Panc1 (cell line): ENCODE measurements around the gene RBMS3. TPM values are rescaled to one million over a fixed set of nuclear protein-coding genes. Genes with fewer than 3 reads are reported as not detected.

Source experiments
- ATAC-seq: fragments of 200-7000 bp; cut with Tn5 transposase; 2 replicates; pipeline ENCODE4 v1.9.1; 2020; ENCODE audit warnings: mild to moderate bottlenecking, moderate library complexity
- BruUV-seq: library from RNA; stranded (reverse); fragments of 400-500 nt; replicated peaks from 2 replicates; lab custom pipeline; 2021; lab: Mats Ljungman, UMichigan
- CTCF ChIA-PET: fragments of 300-600 bp; sonication (Branson Sonifier 250); formaldehyde crosslinking; loops from one replicate; lab custom pipeline; 2022; ENCODE audit warnings: antibody characterized with exemption; lab: Charles Lee
- POLR2A ChIA-PET: fragments of 300-600 bp; sonication (Branson Sonifier 250); formaldehyde crosslinking; loops from one replicate; lab custom pipeline; 2022; ENCODE audit warnings: antibody characterized with exemption; lab: Charles Lee
- DNase-seq: peaks from one replicate; pipeline ENCODE4 v3.0.0-alpha.2; 2010; ENCODE audit warnings: low read depth, low spot score
- H3K27ac ChIP-seq: 2 replicates; pipeline ENCODE4 v1.5.1; 2011; ENCODE audit warnings: mild to moderate bottlenecking, low read length, inconsistent platforms
- H3K27me3 ChIP-seq: fragments of 200-500 bp; sonication (Bioruptor generic); 2 replicates; pipeline ENCODE4 v1.6.0; 2014; ENCODE audit warnings: low read length, inconsistent platforms; ENCODE audit not compliant: control insufficient read depth, insufficient read depth
- H3K36me3 ChIP-seq: fragments of 200-500 bp; sonication (Bioruptor generic); 2 replicates; pipeline ENCODE4 v1.5.1; 2014; ENCODE audit warnings: inconsistent platforms, mild to moderate bottlenecking, low read length, moderate library complexity; ENCODE audit not compliant: control insufficient read depth, insufficient read depth
- H3K4me1 ChIP-seq: 2 replicates; pipeline ENCODE4 v1.5.1; 2011; ENCODE audit warnings: inconsistent platforms, mild to moderate bottlenecking, low read length, moderate library complexity; ENCODE audit not compliant: control insufficient read depth, insufficient read depth
- H3K4me3 ChIP-seq, 2 experiments: 2 replicates each; pipeline ENCODE4 v1.5.1; 2011 to 2012; ENCODE audit warnings: low read depth in 2 of 2, low read length in 2 of 2, mild to moderate bottlenecking in 2 of 2, inconsistent platforms in 1 of 2, moderate library complexity in 1 of 2
- H3K9me3 ChIP-seq: fragments of 200-500 bp; sonication (Bioruptor generic); 2 replicates; pipeline ENCODE4 v1.5.1; 2014; ENCODE audit warnings: low read depth, mild to moderate bottlenecking, inconsistent platforms, low read length, moderate library complexity; ENCODE audit not compliant: control insufficient read depth, insufficient read depth
- CTCF ChIP-seq: fragments of 450-650 bp; IDR thresholded peaks from 2 replicates; pipeline ENCODE4 v1.5.1; 2017; ENCODE audit warnings: mild to moderate bottlenecking
- POLR2AphosphoS5 ChIP-seq: IDR thresholded peaks from 2 replicates; pipeline ENCODE4 v1.6.1; 2012; ENCODE audit warnings: mild to moderate bottlenecking, low read depth, low read length, moderate library complexity
- REST ChIP-seq, 2 experiments: IDR thresholded peaks; 2 replicates each; pipeline ENCODE4 v1.6.1; 2011 to 2012; ENCODE audit warnings: low read depth in 2 of 2, control low read depth in 1 of 2, low read length in 1 of 2, mild to moderate bottlenecking in 1 of 2, moderate library complexity in 1 of 2; ENCODE audit not compliant: insufficient read depth in 1 of 2
- SIN3A ChIP-seq: IDR thresholded peaks from 2 replicates; pipeline ENCODE4 v1.6.1; 2012; ENCODE audit warnings: low read depth, mild to moderate bottlenecking, low read length, moderate library complexity, borderline replicate concordance; ENCODE audit not compliant: insufficient read depth
- TCF7L2 ChIP-seq: IDR thresholded peaks from 2 replicates; pipeline ENCODE4 v1.6.1; 2011; ENCODE audit warnings: mild to moderate bottlenecking, low read depth, low read length, inconsistent platforms
- in situ Hi-C: cut with HindIII; loops from 2 replicates; pipeline ENCODE4 v1.10.0; 2016; ENCODE audit warnings: low sequenced_read_pairs, low pct_unique_long_range_greater_than_20kb
- intact Hi-C: fragments of 100-400 bp; cut with micrococcal nuclease; formaldehyde crosslinking; loops from one replicate; pipeline ENCODE4 v1.10.0; 2022; ENCODE audit not compliant: unreplicated experiment
- total RNA-seq: library from RNA; stranded (reverse); gene quantifications from one replicate; pipeline ENCODE4 v1.2.1, GENCODE V29; 2021; ENCODE audit not compliant: unreplicated experiment

Gene RBMS3
- total RNA-seq, 1 experiment from 2014 or later: 1.1 TPM

- H3K36me3 ChIP-seq: no peaks in the 10 kb centered on the region
- no TSS peak for BruUV-seq
- in situ Hi-C loops (no loop called here), intact Hi-C loops (no loop called here)
- DNase-seq (no peak), ATAC-seq (no peak)
- no peaks in the 10 kb centered on the region for H3K4me1 ChIP-seq
- POLR2A ChIA-PET: no interaction called here
- H3K9me3 ChIP-seq: no peaks in the 10 kb centered on the region
- H3K27ac ChIP-seq: no peak overlapping the region
- TF ChIP-seq SIN3A (no peak), CTCF (no peak), POLR2AphosphoS5 (no peak), REST (IDR thresholded peaks at IDR 0.05; ENCODE audit: insufficient read depth in 1 of 2, low read depth in 2 of 2, low read length in 1 of 2) (no peak), TCF7L2 (no peak)
- no peaks in the 10 kb centered on the region for H3K27me3 ChIP-seq
- H3K4me3 ChIP-seq: no peak overlapping the region
- CTCF ChIA-PET: no interaction called here
Measured at GRCh38 chr3:29302619-29303018, 21.7 kb downstream of the RBMS3 start.

- intact Hi-C loops (no loop called here), in situ Hi-C loops (no loop called here)
- H3K4me3 ChIP-seq: no peak overlapping the region
- POLR2A ChIA-PET: no interaction called here
- H3K36me3 ChIP-seq: no peaks in the 10 kb centered on the region
- no peak for TF ChIP-seq CTCF
- TF ChIP-seq TCF7L2: no peak
- no peak for TF ChIP-seq SIN3A
- CTCF ChIA-PET: no interaction called here
- no peak overlapping the region for H3K27ac ChIP-seq
- no peaks in the 10 kb centered on the region for H3K27me3 ChIP-seq
- H3K4me1 ChIP-seq: no peaks in the 10 kb centered on the region
- no TSS peak for BruUV-seq
- DNase-seq (no peak), ATAC-seq (no peak)
- no peaks in the 10 kb centered on the region for H3K9me3 ChIP-seq
Measured at GRCh38 chr3:29307295-29307694, 26.4 kb downstream of the RBMS3 start.

- CTCF ChIA-PET: no interaction called here
- no peaks in the 10 kb centered on the region for H3K4me1 ChIP-seq
Measured at GRCh38 chr3:29310865-29311264, 30.0 kb downstream of the RBMS3 start.

More at GRCh38 chr3:29310865-29311264, 30.0 kb downstream of the RBMS3 start:
- Histone ChIP-seq H3K27me3 (no peaks in the 10 kb centered on the region), H3K4me3 (no peak overlapping the region), H3K9me3 (no peaks in the 10 kb centered on the region), H3K27ac (no peak overlapping the region), H3K36me3 (no peaks in the 10 kb centered on the region)
- POLR2A ChIA-PET: no interaction called here
- BruUV-seq: no TSS peak
- DNase-seq (no peak), ATAC-seq (no peak)
- in situ Hi-C loops: no loop called here
- intact Hi-C loops: no loop called here
- TF ChIP-seq CTCF (no peak), SIN3A (no peak), POLR2AphosphoS5 (no peak), REST (IDR thresholded peaks at IDR 0.05; ENCODE audit: insufficient read depth in 1 of 2, low read depth in 2 of 2, low read length in 1 of 2) (no peak), TCF7L2 (no peak)
